ENCODE measurements around the gene LRRC32.

Gene LRRC32

GRCh38 chr11:76670485-76671236 is at the start of gene LRRC32:
LRRC32 (minus strand) TSS chr11:76670747; CDS start chr11:76665954, 4,793 bp downstream.
- TF ChIP-seq CTCF (IDR thresholded peaks at IDR 0.05; ENCODE audit: borderline replicate concordance, insufficient read depth, low read depth, low read length): 0 out of 2 replicates have a peak, but pooled peaks have one; percentile 7
- peak within 1 kb of the TSS; percentile 51 for H3K4me3 ChIP-seq (ENCODE audit: low read depth, low read length)

- H3K4me3 ChIP-seq (ENCODE audit: low read depth, low read length): no peak overlapping the region
- TF ChIP-seq CTCF (IDR thresholded peaks at IDR 0.05; ENCODE audit: borderline replicate concordance, insufficient read depth, low read depth, low read length): no peak
Measured at GRCh38 chr11:76719686-76720085, 49.1 kb upstream of the LRRC32 start.

GRCh38 chr11:76719281-76719680 is 48.7 kb upstream of the LRRC32 start:
- no peak for TF ChIP-seq CTCF (IDR thresholded peaks at IDR 0.05; ENCODE audit: borderline replicate concordance, insufficient read depth, low read depth, low read length)

GRCh38 chr11:76717816-76718215 is 47.3 kb upstream of the LRRC32 start:
- no peak overlapping the region for H3K4me3 ChIP-seq (ENCODE audit: low read depth, low read length)
- no peak for TF ChIP-seq CTCF (IDR thresholded peaks at IDR 0.05; ENCODE audit: borderline replicate concordance, insufficient read depth, low read depth, low read length)

More at GRCh38 chr11:76719281-76719680, 48.7 kb upstream of the LRRC32 start:
- H3K4me3 ChIP-seq (ENCODE audit: low read depth, low read length): no peak overlapping the region

- no peak for TF ChIP-seq CTCF (IDR thresholded peaks at IDR 0.05; ENCODE audit: borderline replicate concordance, insufficient read depth, low read depth, low read length)
- H3K4me3 ChIP-seq (ENCODE audit: low read depth, low read length): no peak overlapping the region
Measured at GRCh38 chr11:76717369-76717768, 46.8 kb upstream of the LRRC32 start.

GRCh38 chr11:76716268-76716667 is 45.7 kb upstream of the LRRC32 start:
- no peak overlapping the region for H3K4me3 ChIP-seq (ENCODE audit: low read depth, low read length)
- TF ChIP-seq CTCF (IDR thresholded peaks at IDR 0.05; ENCODE audit: borderline replicate concordance, insufficient read depth, low read depth, low read length): no peak

- H3K4me3 ChIP-seq (ENCODE audit: low read depth, low read length): no peak overlapping the region
- no peak for TF ChIP-seq CTCF (IDR thresholded peaks at IDR 0.05; ENCODE audit: borderline replicate concordance, insufficient read depth, low read depth, low read length)
Measured at GRCh38 chr11:76714493-76714892, 43.9 kb upstream of the LRRC32 start.

Measured in GM12875 (cell line).